ENCODE measurements around the gene UBXN10.

UBXN10 gene

DNA sequence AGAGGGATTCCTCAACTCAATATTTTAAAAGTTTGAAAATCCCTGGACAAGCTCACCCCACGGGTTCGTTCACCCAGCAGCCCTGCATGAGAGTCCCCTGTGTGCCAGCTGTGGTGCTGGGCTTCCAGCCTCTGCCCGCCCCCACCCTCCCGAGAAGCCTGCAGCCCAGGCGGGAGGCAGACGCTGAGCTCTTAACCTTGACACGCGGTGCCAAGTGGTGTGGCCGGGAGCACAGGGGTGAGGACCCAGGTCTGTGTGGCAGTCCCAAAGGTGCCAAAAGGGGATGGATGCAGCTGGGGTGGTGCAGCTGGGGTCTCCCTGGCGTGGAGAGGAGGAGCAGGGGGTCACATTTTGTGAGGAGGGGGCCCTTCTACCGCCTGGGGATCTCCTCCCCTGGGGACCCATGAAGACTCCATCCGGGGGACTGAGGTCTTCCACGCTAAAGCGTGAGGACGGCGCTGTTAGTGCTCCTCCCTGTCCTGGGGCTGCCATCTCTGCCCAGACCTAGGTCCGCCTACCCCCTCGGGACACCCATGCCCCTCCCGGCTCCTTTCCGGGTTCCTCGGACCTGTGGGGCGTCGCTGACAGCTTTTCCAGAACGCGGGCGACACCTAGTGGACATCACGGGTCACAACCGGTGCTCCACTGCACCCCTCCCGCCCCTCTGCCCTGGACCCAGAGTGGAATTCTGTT, 33.8 kb upstream of the UBXN10 start:
- peak; percentile 57 for DNase-seq (ENCODE audit: low read depth)

GRCh38 chr1:20152599-20152930, 33.3 kb upstream of the UBXN10 start:
- DNase-seq (ENCODE audit: low read depth), result no peak

DNA sequence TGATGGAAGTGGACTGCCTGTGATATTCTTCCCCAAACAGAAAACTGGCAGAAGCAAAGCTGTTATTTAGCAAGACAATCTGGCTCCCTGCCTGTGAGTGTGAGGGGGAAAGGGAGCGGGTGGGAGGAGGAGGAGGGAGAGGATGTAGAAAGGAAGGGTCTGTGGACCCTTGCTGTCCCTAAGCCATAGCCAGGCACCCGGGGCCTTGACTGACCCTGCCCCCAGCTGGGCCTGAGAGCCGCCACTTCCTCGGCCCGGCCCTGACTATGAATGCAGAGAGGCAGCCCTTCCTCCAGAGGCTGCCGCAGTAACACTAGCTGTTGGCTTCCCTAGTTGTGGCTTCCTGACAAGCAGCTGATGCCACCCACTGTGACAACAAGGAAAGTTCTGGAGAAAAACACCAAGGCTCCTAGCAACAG, 32.9 kb upstream of the UBXN10 start:
- no peak for DNase-seq (ENCODE audit: low read depth)

GRCh38 chr1:20154301-20154831, 31.5 kb upstream of the UBXN10 start:
- no peak for DNase-seq (ENCODE audit: low read depth)

DNA sequence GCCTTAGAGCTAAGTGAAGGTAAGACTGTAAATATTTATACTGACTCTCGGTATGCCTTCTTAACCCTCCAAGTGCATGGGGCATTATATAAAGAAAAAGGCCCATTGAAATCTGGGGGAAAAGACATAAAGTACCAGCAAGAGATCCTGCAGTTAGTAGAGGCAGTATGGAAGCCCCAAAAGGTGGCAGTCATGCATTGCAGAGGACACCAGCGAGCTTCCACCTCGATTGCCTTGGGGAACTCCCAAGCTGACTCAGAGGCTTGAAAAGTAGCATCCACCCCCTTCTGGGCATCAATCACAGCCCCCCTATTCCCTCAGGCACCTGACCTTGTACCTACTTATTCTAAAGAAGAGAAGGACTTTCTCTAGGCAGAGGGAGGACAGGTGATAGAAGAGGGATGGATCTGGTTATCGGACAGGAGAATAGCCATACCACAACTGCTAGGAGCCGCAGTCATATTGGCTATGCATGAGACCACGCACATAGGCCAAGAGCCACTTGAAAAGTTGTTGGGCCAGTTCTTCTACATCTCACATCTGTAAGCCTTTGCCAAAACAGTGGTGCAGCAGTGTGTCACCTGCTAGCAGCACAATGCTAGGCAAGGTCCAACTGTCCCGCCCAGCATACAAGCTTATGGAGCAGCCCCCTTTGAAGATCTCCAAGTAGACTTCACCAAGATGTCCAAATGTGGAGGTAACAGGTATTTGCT, 27.4 kb upstream of the UBXN10 start:
- DNase-seq (ENCODE audit: low read depth), result no peak

DNA sequence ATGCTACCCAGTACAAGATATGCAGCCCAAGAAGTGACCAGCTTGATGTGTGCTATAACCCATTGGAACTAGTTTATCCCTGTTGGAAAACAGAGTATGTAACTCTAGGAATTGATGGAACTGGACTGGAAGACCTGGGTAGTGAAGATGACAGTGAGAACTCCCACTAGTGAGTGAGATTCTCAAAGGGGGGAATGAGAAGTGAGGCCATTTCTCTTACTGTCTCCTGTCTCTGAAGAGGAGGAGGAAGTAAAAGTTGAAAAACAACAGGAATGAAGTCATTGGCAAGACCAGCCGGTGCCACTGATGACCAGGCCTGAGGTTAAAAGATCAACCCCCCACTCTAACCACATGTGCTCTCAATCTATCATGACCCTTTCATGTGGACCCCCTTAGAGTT, 25.9 kb upstream of the UBXN10 start:
- no peak for DNase-seq (ENCODE audit: low read depth)

DNA sequence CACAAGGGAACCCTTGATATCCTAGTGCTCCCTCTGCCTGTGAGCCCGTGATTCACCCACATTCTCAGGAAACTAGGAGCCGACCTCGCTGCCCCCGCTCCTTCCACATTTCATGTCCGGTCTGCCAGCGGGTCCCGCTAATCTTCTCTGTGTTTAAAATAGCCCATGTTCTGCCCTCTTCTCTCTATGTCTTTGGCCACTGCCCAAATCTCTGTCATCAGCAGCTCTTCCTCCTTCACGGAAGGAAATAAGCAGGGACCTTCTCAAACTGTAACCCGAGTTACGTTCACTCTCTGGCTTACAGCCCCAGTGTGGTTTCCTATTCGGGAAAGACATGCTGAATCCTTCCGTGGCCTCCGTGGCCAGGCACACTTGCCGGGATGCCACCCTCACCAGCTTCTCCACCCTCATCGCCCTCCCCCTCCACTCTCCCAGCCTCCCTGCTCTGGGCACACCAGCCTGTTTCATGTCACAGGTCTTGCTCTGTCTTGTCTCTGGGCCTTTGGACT, 21.1 kb upstream of the UBXN10 start:
- no peak for DNase-seq (ENCODE audit: low read depth)

- DNase-seq (ENCODE audit: low read depth), result no peak
Observed at GRCh38 chr1:20165522-20165951, 20.4 kb upstream of the UBXN10 start.

DNA sequence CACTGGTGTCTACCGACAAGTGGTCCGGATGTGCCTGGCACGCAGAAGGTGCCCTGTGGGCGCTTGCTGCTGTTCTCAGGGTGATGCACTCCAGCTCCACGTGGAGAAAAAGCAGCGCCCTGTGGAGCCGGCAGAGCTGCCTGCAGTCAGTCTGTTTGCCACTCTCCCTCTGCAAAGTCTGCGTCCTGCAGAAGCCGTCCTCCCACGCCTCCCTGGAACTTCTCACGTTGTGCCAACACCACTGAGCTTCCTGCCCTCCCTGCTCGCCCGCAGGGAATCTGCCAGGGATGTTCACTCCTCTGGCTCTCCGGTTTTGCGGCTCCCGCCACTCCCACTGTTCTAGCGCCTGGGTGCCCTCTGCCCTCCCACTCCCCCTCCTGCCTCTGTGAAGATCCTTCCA, 19.8 kb upstream of the UBXN10 start:
- DNase-seq (ENCODE audit: low read depth), result no peak

GRCh38 chr1:20167126-20167525, 18.8 kb upstream of the UBXN10 start:
- no peak for DNase-seq (ENCODE audit: low read depth)

- DNase-seq (ENCODE audit: low read depth), result no peak
Observed at GRCh38 chr1:20168564-20169491, 17.1 kb upstream of the UBXN10 start.

GRCh38 chr1:20169932-20170331, 16.0 kb upstream of the UBXN10 start:
- DNase-seq (ENCODE audit: low read depth), result no peak

DNA sequence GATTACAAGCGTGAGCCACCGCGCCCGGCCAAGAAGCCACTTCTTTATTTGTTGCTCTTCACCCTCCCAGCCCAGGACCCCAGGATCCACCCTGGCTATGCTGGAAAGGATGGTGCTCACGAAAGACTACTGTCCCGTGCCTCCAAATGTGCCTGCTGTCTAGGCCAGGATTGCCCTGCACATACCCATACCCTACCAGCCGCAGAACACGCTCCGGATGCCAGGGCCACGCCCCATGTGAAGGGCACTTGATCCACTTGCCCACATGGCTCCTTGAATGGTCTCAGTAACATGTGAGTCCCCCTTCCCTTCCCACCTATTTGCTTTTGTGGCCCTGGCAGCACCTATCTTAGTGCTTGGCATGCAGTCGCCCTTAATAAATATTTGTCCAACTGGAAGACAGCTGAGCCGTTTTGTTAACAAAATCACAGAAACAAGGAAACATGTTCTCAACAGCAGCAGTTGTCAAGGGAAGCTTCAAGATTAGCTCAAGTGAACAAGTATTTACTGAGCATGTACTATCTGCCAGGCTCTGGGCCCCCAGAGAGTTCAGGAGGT, 13.8 kb upstream of the UBXN10 start:
- no peak for DNase-seq (ENCODE audit: low read depth)

- DNase-seq (ENCODE audit: low read depth), result no peak
Observed at GRCh38 chr1:20174937-20175666, 10.8 kb upstream of the UBXN10 start.

DNA sequence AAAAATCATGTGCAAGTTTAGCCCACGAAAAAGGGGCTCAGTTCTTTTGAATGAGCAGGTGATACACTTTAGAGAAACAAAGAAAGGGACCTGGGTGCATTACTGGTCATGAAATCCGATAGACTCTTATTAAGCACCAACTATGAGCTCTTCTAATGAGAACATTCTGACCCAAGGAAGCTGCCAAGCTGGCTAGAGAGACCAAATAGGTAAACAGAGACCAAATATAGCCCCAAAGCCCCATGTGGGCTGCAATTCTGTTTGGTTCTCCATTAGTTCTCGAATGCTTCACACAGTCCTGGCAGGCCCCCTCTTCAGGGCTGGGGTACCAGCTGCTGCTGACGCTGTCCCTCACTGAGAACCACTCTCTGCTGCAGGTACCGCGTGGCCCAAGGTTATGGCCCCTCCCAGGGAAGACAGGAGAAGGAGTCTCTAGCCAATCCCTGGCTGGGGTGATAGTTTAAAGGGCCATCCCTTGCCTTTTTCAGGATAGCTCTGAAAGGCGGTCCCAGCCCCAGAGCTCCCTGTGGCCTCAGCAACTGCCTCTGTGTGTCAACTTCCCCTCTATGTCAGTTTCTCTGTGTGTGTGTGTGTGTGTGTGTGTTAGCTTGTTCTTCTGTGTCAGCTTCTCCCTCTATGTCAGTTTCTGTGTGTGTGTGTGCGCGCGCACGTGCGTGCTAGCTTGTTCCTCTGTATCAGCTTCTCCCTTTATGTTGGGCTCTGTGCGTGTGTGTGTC, 7.1 kb upstream of the UBXN10 start:
- no peak for DNase-seq (ENCODE audit: low read depth)

GRCh38 chr1:20179371-20180128, 6.3 kb upstream of the UBXN10 start:
- DNase-seq (ENCODE audit: low read depth), result no peak

GRCh38 chr1:20180129-20180843, 5.6 kb upstream of the UBXN10 start:
- DNase-seq (ENCODE audit: low read depth), result no peak

- no peak for DNase-seq (ENCODE audit: low read depth)
Observed at GRCh38 chr1:20180844-20181207, 5.1 kb upstream of the UBXN10 start.

DNA sequence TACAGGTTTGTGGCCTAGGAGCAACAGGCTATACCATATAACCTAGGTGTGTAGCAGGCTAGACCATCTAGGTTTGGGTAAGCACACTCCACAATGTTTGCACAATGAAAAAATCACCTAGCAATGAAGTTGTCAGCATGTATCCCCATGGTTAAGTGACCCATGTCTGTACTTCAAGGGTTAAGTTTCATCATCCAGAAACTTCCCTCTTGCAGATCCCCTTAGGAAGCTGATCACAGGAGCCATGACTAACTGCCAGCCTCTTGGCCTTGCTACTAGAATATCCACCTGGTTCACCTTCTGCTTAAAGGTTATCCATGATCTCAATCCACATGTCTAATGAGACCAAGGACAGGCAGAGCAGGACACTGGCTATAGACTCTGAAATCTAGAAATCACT, 3.5 kb upstream of the UBXN10 start:
- no peak for DNase-seq (ENCODE audit: low read depth)

Data from stimulated activated CD8-positive, alpha-beta memory T cell treated with anti-CD3 and anti-CD28 coated beads, Interleukin-15, amount 100 ng/mL, for 24 hours (primary cell).